ENCODE data around the gene CRPPA. TPM values are rescaled to one million over a fixed set of nuclear protein-coding genes. Genes with fewer than 3 reads are reported as not detected.

The CRPPA gene
- total RNA-seq, 1 donor from 2014 or later, result 3.9 TPM

DNA sequence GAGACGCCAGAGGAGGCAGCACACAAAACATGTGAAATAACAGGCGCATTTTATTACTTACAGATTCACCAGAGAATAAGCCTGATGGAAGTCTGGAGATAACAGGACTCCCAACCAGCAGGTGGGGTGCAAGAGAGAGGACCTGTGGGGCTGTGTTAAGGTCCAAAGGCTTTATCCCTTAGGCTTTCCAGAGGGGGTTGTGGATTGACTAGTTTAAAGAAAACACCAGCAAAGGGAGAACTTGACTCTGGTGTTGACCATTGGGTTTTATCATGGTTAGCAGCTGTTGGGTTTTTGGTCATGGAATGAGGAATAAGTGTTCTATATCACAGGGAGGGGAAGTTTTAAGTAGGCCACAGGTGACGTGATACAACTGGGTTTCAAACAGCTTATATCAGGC, 1.6 kb upstream of the CRPPA start:
- no peak for TF ChIP-seq EZH2 (IDR thresholded peaks at IDR 0.05; ENCODE audit: insufficient read depth, low read length)
- no peak for TF ChIP-seq CTCF (IDR thresholded peaks at IDR 0.05; ENCODE audit: insufficient read depth, low read depth, low read length)
- FAIRE-seq, result peak; percentile 17
- Histone ChIP-seq H3K9me3 (ENCODE audit: insufficient read depth, low read depth, low read length) (no peaks in the 10 kb centered on the region), H3K79me2 (ENCODE audit: insufficient read depth, low read length) (peaks cover 4% of the 10 kb centered on the region), H3K4me3 (ENCODE audit: insufficient read depth, low read depth, low read length) (no peak overlapping the region), H3K36me3 (ENCODE audit: insufficient read depth, low read length) (no peaks in the 10 kb centered on the region), H3K4me1 (ENCODE audit: insufficient read depth, low read length) (peaks cover 20% of the 10 kb centered on the region), H3K9ac (ENCODE audit: low read length) (no peak overlapping the region), H3K27me3 (ENCODE audit: insufficient read depth, low read length) (no peaks in the 10 kb centered on the region), H2AFZ (ENCODE audit: low read depth, low read length) (no peak overlapping the region), H3K27ac (ENCODE audit: low read depth, low read length) (no peak overlapping the region), H4K20me1 (ENCODE audit: insufficient read depth, low read length) (no peaks in the 10 kb centered on the region), H3K4me2 (ENCODE audit: low read length) (no peak overlapping the region)
- Mint-ChIP-seq H3K36me3 (ENCODE audit: low read depth, unreplicated experiment) (no peaks in the 10 kb centered on the region), H3K27ac (ENCODE audit: unreplicated experiment) (peak overlapping the region; percentile 75), H3K4me1 (ENCODE audit: low read depth, unreplicated experiment) (peaks cover 18% of the 10 kb centered on the region), H3K27me3 (ENCODE audit: low read depth, unreplicated experiment) (no peaks in the 10 kb centered on the region), H3K9me3 (ENCODE audit: unreplicated experiment) (no peaks in the 10 kb centered on the region), H3K4me3 (ENCODE audit: unreplicated experiment) (no peak overlapping the region)
- DNase-seq (ENCODE audit: low read depth), result no peak

DNA sequence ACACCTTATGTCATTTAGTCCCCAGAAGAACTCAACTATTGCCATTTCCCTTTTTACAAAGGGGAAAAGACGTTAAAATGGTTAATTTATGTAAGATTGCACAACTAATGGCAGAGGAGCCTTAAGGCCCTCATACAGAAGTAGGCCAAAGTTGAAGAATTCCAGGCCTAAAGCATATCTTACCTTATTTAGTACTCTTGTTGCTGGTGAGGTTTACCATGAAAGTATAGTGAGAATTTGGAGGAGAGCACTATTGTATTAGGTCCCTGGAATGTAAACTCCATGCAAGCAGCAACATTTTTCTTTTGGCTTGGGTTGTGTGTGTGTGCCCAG, 731 bp upstream of the CRPPA start:
- Histone ChIP-seq H3K79me2 (ENCODE audit: insufficient read depth, low read length) (peaks cover 4% of the 10 kb centered on the region), H3K36me3 (ENCODE audit: insufficient read depth, low read length) (no peaks in the 10 kb centered on the region), H3K9me3 (ENCODE audit: insufficient read depth, low read depth, low read length) (no peaks in the 10 kb centered on the region), H3K9ac (ENCODE audit: low read length) (peak overlapping the region; percentile 85), H4K20me1 (ENCODE audit: insufficient read depth, low read length) (no peaks in the 10 kb centered on the region), H2AFZ (ENCODE audit: low read depth, low read length) (peak overlapping the region; percentile 88), H3K4me2 (ENCODE audit: low read length) (peak overlapping the region; percentile 85), H3K4me3 (ENCODE audit: insufficient read depth, low read depth, low read length) (peak overlapping the region; percentile 56), H3K4me1 (ENCODE audit: insufficient read depth, low read length) (peaks cover 25% of the 10 kb centered on the region), H3K27ac (ENCODE audit: low read depth, low read length) (no peak overlapping the region), H3K27me3 (ENCODE audit: insufficient read depth, low read length) (no peaks in the 10 kb centered on the region)
- peaks cover 22% of the 10 kb centered on the region for H3K4me1 Mint-ChIP-seq (ENCODE audit: low read depth, unreplicated experiment)
- peak overlapping the region; percentile 78 for H3K4me3 Mint-ChIP-seq (ENCODE audit: unreplicated experiment)
- DNase-seq (ENCODE audit: low read depth), result peak; percentile 22
- peaks cover 2% of the 10 kb centered on the region for H3K9me3 Mint-ChIP-seq (ENCODE audit: unreplicated experiment)
- no peaks in the 10 kb centered on the region for H3K36me3 Mint-ChIP-seq (ENCODE audit: low read depth, unreplicated experiment)
- H3K27ac Mint-ChIP-seq (ENCODE audit: unreplicated experiment), result peak overlapping the region; percentile 95
- TF ChIP-seq EZH2 (IDR thresholded peaks at IDR 0.05; ENCODE audit: insufficient read depth, low read length) (no peak), CTCF (IDR thresholded peaks at IDR 0.05; ENCODE audit: insufficient read depth, low read depth, low read length) (no peak)
- no peaks in the 10 kb centered on the region for H3K27me3 Mint-ChIP-seq (ENCODE audit: low read depth, unreplicated experiment)
- FAIRE-seq, result peak; percentile 47

DNA sequence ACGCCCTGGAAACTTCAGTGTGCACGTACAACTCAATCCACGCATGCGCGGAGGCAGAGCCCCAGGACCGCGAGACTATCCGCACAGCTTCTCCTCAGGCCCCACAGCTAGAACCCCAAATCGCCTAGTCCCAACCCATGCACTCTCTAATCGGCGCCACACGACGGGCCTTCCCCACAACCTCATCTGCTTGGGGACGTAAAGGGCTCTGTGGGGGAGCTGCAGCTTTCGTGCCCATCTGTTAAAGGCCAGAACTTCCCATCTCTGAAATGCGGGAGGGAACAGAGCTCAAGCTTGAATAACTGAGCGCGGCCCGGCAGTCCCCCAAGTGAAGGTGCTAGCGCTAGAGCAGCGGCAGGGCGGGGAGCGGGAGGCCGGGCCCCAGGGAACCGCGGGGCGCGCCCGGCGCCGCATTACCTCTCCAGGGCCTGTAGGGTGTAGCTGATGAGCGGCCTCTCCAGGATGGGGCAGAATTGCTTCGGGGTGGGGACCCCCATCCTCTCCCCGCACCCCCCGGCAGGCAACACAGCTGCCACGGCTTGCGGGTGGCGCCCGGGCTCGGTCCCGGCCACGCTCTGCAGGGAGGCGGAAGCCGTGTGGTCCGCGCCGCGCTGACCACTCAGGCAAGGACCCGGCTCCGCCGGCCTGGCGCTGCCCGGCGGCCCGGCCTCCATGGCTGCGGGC, 547 bp downstream of the CRPPA start:
- Histone ChIP-seq H4K20me1 (ENCODE audit: insufficient read depth, low read length) (no peaks in the 10 kb centered on the region), H3K36me3 (ENCODE audit: insufficient read depth, low read length) (no peaks in the 10 kb centered on the region), H3K4me1 (ENCODE audit: insufficient read depth, low read length) (peaks cover 35% of the 10 kb centered on the region), H3K4me3 (ENCODE audit: insufficient read depth, low read depth, low read length) (peak overlapping the region; percentile 56), H3K79me2 (ENCODE audit: insufficient read depth, low read length) (peaks cover 4% of the 10 kb centered on the region), H2AFZ (ENCODE audit: low read depth, low read length) (peak overlapping the region; percentile 88), H3K27me3 (ENCODE audit: insufficient read depth, low read length) (no peaks in the 10 kb centered on the region), H3K27ac (ENCODE audit: low read depth, low read length) (peak overlapping the region; percentile 84), H3K9ac (ENCODE audit: low read length) (peak overlapping the region; percentile 85), H3K4me2 (ENCODE audit: low read length) (peak overlapping the region; percentile 85), H3K9me3 (ENCODE audit: insufficient read depth, low read depth, low read length) (no peaks in the 10 kb centered on the region)
- H3K4me3 Mint-ChIP-seq (ENCODE audit: unreplicated experiment), result peak overlapping the region; percentile 84
- peaks cover 2% of the 10 kb centered on the region for H3K9me3 Mint-ChIP-seq (ENCODE audit: unreplicated experiment)
- peak overlapping the region; percentile 91 for H3K27ac Mint-ChIP-seq (ENCODE audit: unreplicated experiment)
- H3K36me3 Mint-ChIP-seq (ENCODE audit: low read depth, unreplicated experiment), result no peaks in the 10 kb centered on the region
- TF ChIP-seq CTCF (IDR thresholded peaks at IDR 0.05; ENCODE audit: insufficient read depth, low read depth, low read length), result no peak
- no peak for TF ChIP-seq EZH2 (IDR thresholded peaks at IDR 0.05; ENCODE audit: insufficient read depth, low read length)
- FAIRE-seq, result peak; percentile 29
- DNase-seq (ENCODE audit: low read depth), result peak; percentile 78
- peaks cover 30% of the 10 kb centered on the region for H3K4me1 Mint-ChIP-seq (ENCODE audit: low read depth, unreplicated experiment)
- no peaks in the 10 kb centered on the region for H3K27me3 Mint-ChIP-seq (ENCODE audit: low read depth, unreplicated experiment)
